Panc1 (cell line): ENCODE data around the gene SH2D3C.

Experiments
- CTCF ChIP-seq: fragments of 450-650 bp; IDR thresholded peaks from 2 replicates; pipeline ENCODE4 v1.5.1; 2017; ENCODE audit warnings: mild to moderate bottlenecking
- POLR2AphosphoS5 ChIP-seq: IDR thresholded peaks from 2 replicates; pipeline ENCODE4 v1.6.1; 2012; ENCODE audit warnings: mild to moderate bottlenecking, low read depth, low read length, moderate library complexity
- REST ChIP-seq, 2 experiments: IDR thresholded peaks; 2 replicates each; pipeline ENCODE4 v1.6.1; 2011 to 2012; ENCODE audit warnings: low read depth in 2 of 2, control low read depth in 1 of 2, low read length in 1 of 2, mild to moderate bottlenecking in 1 of 2, moderate library complexity in 1 of 2; ENCODE audit not compliant: insufficient read depth in 1 of 2
- SIN3A ChIP-seq: IDR thresholded peaks from 2 replicates; pipeline ENCODE4 v1.6.1; 2012; ENCODE audit warnings: low read depth, mild to moderate bottlenecking, low read length, moderate library complexity, borderline replicate concordance; ENCODE audit not compliant: insufficient read depth
- TCF7L2 ChIP-seq: IDR thresholded peaks from 2 replicates; pipeline ENCODE4 v1.6.1; 2011; ENCODE audit warnings: mild to moderate bottlenecking, low read depth, low read length, inconsistent platforms

- TF ChIP-seq POLR2AphosphoS5 (no peak), CTCF (no peak), SIN3A (no peak), REST (IDR thresholded peaks at IDR 0.05; ENCODE audit: insufficient read depth in 1 of 2, low read depth in 2 of 2, low read length in 1 of 2) (no peak), TCF7L2 (no peak)
These were observed 78.3 kb downstream of the SH2D3C start for GRCh38 chr9:127700140-127700539.
